ENCODE data around the gene KIFBP. TPM values are rescaled to one million over a fixed set of nuclear protein-coding genes. Genes with fewer than 3 reads are reported as not detected.

KIFBP gene
- total RNA-seq, 4 donors from 2014 or later: 20.2 to 31.2 (median 22.6) TPM

- Histone ChIP-seq H3K4me1 (no peaks in the 10 kb centered on the region), H3K27me3 (no peaks in the 10 kb centered on the region), H3K9me3 (no peaks in the 10 kb centered on the region), H3K27ac (no peak overlapping the region), H3K4me3 (no peak overlapping the region), H3K36me3 (peaks cover 0 to 56% (median 20%) of the 10 kb centered on the region in 4 donors)
- intact Hi-C loops (cut with DNase I; ENCODE audit: low total_unique reads) (no loop called here), in situ Hi-C loops (cut with MboI; ENCODE audit: low pct_ligation_motif_present in 1 of 4, low pct_unique_long_range_greater_than_20kb in 1 of 4, low sequenced_read_pairs in 3 of 4) (loop anchor here in 1 of 4 donors (25.0 kb wide), 1 partner anchor 98 kb away; the partner anchor contains the start of gene VPS26A)
- WGBS, 2 donors (ENCODE audit: low coverage in 1 of 2): 95 to 100% methylated on average over 1 of the region's 1 CpG
- no peak for DNase-seq
- no peak for TF ChIP-seq CTCF (IDR thresholded peaks at IDR 0.05)
- TF ChIP-seq POLR2AphosphoS5 (IDR thresholded peaks at IDR 0.05): no peak
Observed at GRCh38 chr10:69014171-69014570, 25.6 kb downstream of the KIFBP start.

GRCh38 chr10:69018613-69019012 lies 30.0 kb downstream of the KIFBP start:
- TF ChIP-seq POLR2AphosphoS5 (IDR thresholded peaks at IDR 0.05): no peak
- TF ChIP-seq POLR2A (IDR thresholded peaks at IDR 0.05): no peak
- TF ChIP-seq CTCF (IDR thresholded peaks at IDR 0.05): no peak
- in situ Hi-C loops (cut with MboI; ENCODE audit: low pct_ligation_motif_present in 1 of 4, low pct_unique_long_range_greater_than_20kb in 1 of 4, low sequenced_read_pairs in 3 of 4): loop anchor here in 1 of 4 donors (25.0 kb wide), 1 partner anchor 94 kb away; the partner anchor contains the start of gene VPS26A
- intact Hi-C loops (cut with DNase I; ENCODE audit: low total_unique reads): no loop called here
- peaks cover 0 to 32% (median 15%) of the 10 kb centered on the region in 4 donors for H3K36me3 ChIP-seq
- H3K27ac ChIP-seq: no peak overlapping the region
- no peaks in the 10 kb centered on the region for H3K27me3 ChIP-seq
- no peaks in the 10 kb centered on the region for H3K4me1 ChIP-seq
- no peak overlapping the region for H3K4me3 ChIP-seq
- WGBS, 2 donors (ENCODE audit: low coverage in 1 of 2): 72 to 87% methylated on average over 3 of the region's 3 CpGs
- DNase-seq: no peak
- no peaks in the 10 kb centered on the region for H3K9me3 ChIP-seq

GRCh38 chr10:69022611-69023010 lies 34.0 kb downstream of the KIFBP start:
- H3K4me1 ChIP-seq: no peaks in the 10 kb centered on the region
- peaks cover 0 to 2% (median 0%) of the 10 kb centered on the region in 4 donors for H3K36me3 ChIP-seq
- H3K27me3 ChIP-seq: no peaks in the 10 kb centered on the region
- WGBS, 2 donors (ENCODE audit: low coverage in 1 of 2): 95 to 100% methylated on average over 7 to 19 of the region's 19 CpGs
- DNase-seq: no peak
- TF ChIP-seq POLR2AphosphoS5 (IDR thresholded peaks at IDR 0.05): no peak
- TF ChIP-seq POLR2A (IDR thresholded peaks at IDR 0.05): no peak
- in situ Hi-C loops (cut with MboI; ENCODE audit: low pct_ligation_motif_present in 1 of 4, low pct_unique_long_range_greater_than_20kb in 1 of 4, low sequenced_read_pairs in 3 of 4): loop anchor here in 1 of 4 donors (25.0 kb wide), 1 partner anchor 90 kb away; the partner anchor contains the start of gene VPS26A
- H3K9me3 ChIP-seq: no peaks in the 10 kb centered on the region
- no peak overlapping the region for H3K4me3 ChIP-seq
- intact Hi-C loops (cut with DNase I; ENCODE audit: low total_unique reads): no loop called here
- no peak overlapping the region for H3K27ac ChIP-seq

GRCh38 chr10:69025370-69025896 lies 36.8 kb downstream of the KIFBP start:
- in situ Hi-C loops (cut with MboI; ENCODE audit: low pct_ligation_motif_present in 1 of 4, low pct_unique_long_range_greater_than_20kb in 1 of 4, low sequenced_read_pairs in 3 of 4) (no loop called here), intact Hi-C loops (cut with DNase I; ENCODE audit: low total_unique reads) (no loop called here)
- no peak for DNase-seq
- H3K36me3 ChIP-seq: no peaks in the 10 kb centered on the region
- 77 to 86% methylated on average over 1 to 4 of the region's 4 CpGs for WGBS, 2 donors (ENCODE audit: low coverage in 1 of 2)
- no peak for TF ChIP-seq POLR2A (IDR thresholded peaks at IDR 0.05)
- no peak for TF ChIP-seq CTCF (IDR thresholded peaks at IDR 0.05)
- TF ChIP-seq POLR2AphosphoS5 (IDR thresholded peaks at IDR 0.05): no peak
- TF ChIP-seq EP300 (IDR thresholded peaks at IDR 0.05; ENCODE audit: low read depth): no peak
- no peak overlapping the region for H3K27ac ChIP-seq
- H3K4me3 ChIP-seq: no peak overlapping the region
- no peaks in the 10 kb centered on the region for H3K4me1 ChIP-seq
- no peaks in the 10 kb centered on the region for H3K9me3 ChIP-seq
- no peaks in the 10 kb centered on the region for H3K27me3 ChIP-seq

- no peak overlapping the region for H3K4me3 ChIP-seq
- TF ChIP-seq POLR2A (IDR thresholded peaks at IDR 0.05) (no peak), EP300 (IDR thresholded peaks at IDR 0.05; ENCODE audit: low read depth) (no peak), POLR2AphosphoS5 (IDR thresholded peaks at IDR 0.05) (no peak), CTCF (IDR thresholded peaks at IDR 0.05) (no peak)
- 64 to 81% methylated on average over 1 to 4 of the region's 4 CpGs for WGBS, 2 donors (ENCODE audit: low coverage in 1 of 2)
- H3K4me1 ChIP-seq: no peaks in the 10 kb centered on the region
- no peak overlapping the region for H3K27ac ChIP-seq
- intact Hi-C loops (cut with DNase I; ENCODE audit: low total_unique reads): no loop called here
- no peaks in the 10 kb centered on the region for H3K9me3 ChIP-seq
- no peak for DNase-seq
- no peaks in the 10 kb centered on the region for H3K36me3 ChIP-seq
- in situ Hi-C loops (cut with MboI; ENCODE audit: low pct_ligation_motif_present in 1 of 4, low pct_unique_long_range_greater_than_20kb in 1 of 4, low sequenced_read_pairs in 3 of 4): no loop called here
- no peaks in the 10 kb centered on the region for H3K27me3 ChIP-seq
Observed at GRCh38 chr10:69033256-69033655, 44.7 kb downstream of the KIFBP start.

Data from transverse colon (tissue), 4 donors.